ENCODE measurements around the gene CELA2B.

The CELA2B gene

DNA sequence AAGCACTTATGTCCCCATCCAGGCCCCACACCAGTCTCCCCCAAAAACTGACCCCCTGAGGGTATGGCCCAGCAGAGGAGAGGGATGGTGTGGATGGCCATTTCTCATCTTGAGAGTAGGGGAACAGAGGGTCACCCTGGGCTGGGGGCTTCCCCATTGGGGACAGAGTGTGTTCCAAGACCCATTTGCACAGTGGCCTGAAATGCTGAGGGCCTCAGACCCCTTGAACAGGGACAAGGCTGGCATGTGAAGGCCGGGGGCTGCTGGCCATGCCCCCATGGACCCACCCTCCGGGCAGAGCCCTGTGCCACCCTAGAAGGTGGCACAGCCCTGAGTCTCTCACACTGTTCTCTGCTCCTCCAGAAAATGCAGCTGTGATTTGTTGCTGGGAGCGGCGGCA is 29.7 kb upstream of the CELA2B start:
- Histone ChIP-seq H3K36me3 (ENCODE audit: control insufficient read depth in 2 of 2, insufficient read depth in 1 of 2, low read length in 2 of 2) (no peaks in the 10 kb centered on the region), H3K27ac (ENCODE audit: extremely low read depth, low read depth, low read length) (no peak overlapping the region), H3K4me1 (ENCODE audit: control insufficient read depth, insufficient read depth, low read length) (no peaks in the 10 kb centered on the region), H3K4me3 (ENCODE audit: low read depth, low read length) (no peak overlapping the region), H3K9me3 (ENCODE audit: control insufficient read depth, insufficient read depth, low read depth, low read length) (no peaks in the 10 kb centered on the region)
- POLR2A ChIA-PET, result no interaction called here
- TF ChIP-seq ZEB2 (tag by site-specific recombination; IDR thresholded peaks at IDR 0.05) (no peak), ZNF776 (tag by site-specific recombination; IDR thresholded peaks at IDR 0.05; ENCODE audit: borderline replicate concordance) (no peak), ZNF514 (tag by site-specific recombination; IDR thresholded peaks at IDR 0.05) (no peak), SALL2 (tag by site-specific recombination; IDR thresholded peaks at IDR 0.05; ENCODE audit: borderline replicate concordance) (no peak)
- CTCF ChIA-PET, result interaction anchor here (0.5 to 0.6 kb wide), 2 partner anchors 103 to 251 kb away, joined by 3 to 4 read pairs; no protein-coding TSS in a partner anchor

DNA sequence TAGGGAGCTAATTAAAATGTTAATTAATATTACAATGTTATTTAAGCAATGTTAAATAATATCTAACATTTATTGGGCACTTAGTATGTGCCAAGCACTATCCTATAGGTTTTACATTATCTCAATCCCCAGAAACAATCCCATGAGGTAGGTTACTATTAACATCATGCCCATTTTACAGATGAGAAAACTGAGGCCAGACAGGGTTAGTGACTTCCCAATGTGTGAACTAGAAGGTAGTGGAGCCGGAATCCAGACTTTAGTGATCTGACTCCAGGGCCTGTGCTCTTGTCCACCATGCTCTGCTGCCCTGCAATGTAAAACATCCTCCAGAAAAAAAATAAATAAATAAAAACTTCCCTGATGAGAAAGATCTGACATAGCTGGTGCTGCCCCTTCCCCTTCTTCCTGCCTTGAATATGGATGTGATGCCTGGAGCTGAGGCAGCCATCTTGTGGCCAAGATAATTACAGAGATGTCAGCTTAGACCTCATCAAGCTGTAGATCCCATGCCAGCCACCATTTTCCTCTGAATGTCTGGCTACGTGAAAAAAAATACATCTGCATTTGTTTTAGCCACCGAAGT is 26.9 kb upstream of the CELA2B start:
- Histone ChIP-seq H3K4me3 (ENCODE audit: low read depth, low read length) (no peak overlapping the region), H3K4me1 (ENCODE audit: control insufficient read depth, insufficient read depth, low read length) (no peaks in the 10 kb centered on the region), H3K36me3 (ENCODE audit: control insufficient read depth in 2 of 2, insufficient read depth in 1 of 2, low read length in 2 of 2) (no peaks in the 10 kb centered on the region), H3K27ac (ENCODE audit: extremely low read depth, low read depth, low read length) (no peak overlapping the region), H3K9me3 (ENCODE audit: control insufficient read depth, insufficient read depth, low read depth, low read length) (no peaks in the 10 kb centered on the region)
- CTCF ChIA-PET, result interaction anchor here (0.7 kb wide), 2 partner anchors 39 to 125 kb away, joined by 3 read pairs; no protein-coding TSS in a partner anchor
- POLR2A ChIA-PET, result no interaction called here
- TF ChIP-seq KLF10 (tag by site-specific recombination; IDR thresholded peaks at IDR 0.05), result no peak
- TF ChIP-seq, protein P1, sequence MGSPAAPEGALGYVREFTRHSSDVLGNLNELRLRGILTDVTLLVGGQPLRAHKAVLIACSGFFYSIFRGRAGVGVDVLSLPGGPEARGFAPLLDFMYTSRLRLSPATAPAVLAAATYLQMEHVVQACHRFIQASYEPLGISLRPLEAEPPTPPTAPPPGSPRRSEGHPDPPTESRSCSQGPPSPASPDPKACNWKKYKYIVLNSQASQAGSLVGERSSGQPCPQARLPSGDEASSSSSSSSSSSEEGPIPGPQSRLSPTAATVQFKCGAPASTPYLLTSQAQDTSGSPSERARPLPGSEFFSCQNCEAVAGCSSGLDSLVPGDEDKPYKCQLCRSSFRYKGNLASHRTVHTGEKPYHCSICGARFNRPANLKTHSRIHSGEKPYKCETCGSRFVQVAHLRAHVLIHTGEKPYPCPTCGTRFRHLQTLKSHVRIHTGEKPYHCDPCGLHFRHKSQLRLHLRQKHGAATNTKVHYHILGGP (tag by site-specific recombination; IDR thresholded peaks at IDR 0.05), result no peak
- TF ChIP-seq ZNF221 (tag by site-specific recombination; IDR thresholded peaks at IDR 0.05; ENCODE audit: borderline replicate concordance), result no peak
- TF ChIP-seq BCL11B (tag by site-specific recombination; IDR thresholded peaks at IDR 0.05; ENCODE audit: low read depth), result no peak
- TF ChIP-seq GLIS1 (tag by site-specific recombination; IDR thresholded peaks at IDR 0.05), result no peak
- TF ChIP-seq ZEB2 (tag by site-specific recombination; IDR thresholded peaks at IDR 0.05), result no peak
- TF ChIP-seq ZNF202 (tag by site-specific recombination; IDR thresholded peaks at IDR 0.05; ENCODE audit: borderline replicate concordance), result no peak
- TF ChIP-seq ZNF777 (tag by site-specific recombination; IDR thresholded peaks at IDR 0.05; ENCODE audit: borderline replicate concordance), result no peak
- no peak for TF ChIP-seq ZNF558 (tag by site-specific recombination; IDR thresholded peaks at IDR 0.05)
- TF ChIP-seq KLF7 (tag by site-specific recombination; IDR thresholded peaks at IDR 0.05; ENCODE audit: borderline replicate concordance), result no peak
- no peak for TF ChIP-seq PATZ1 (tag by site-specific recombination; IDR thresholded peaks at IDR 0.05)
- no peak for TF ChIP-seq ZNF626 (tag by site-specific recombination; IDR thresholded peaks at IDR 0.05)
- TF ChIP-seq ZNF530 (tag by site-specific recombination; IDR thresholded peaks at IDR 0.05; ENCODE audit: low read depth), result no peak

- Histone ChIP-seq H3K9me3 (ENCODE audit: control insufficient read depth, insufficient read depth, low read depth, low read length) (no peaks in the 10 kb centered on the region), H3K36me3 (ENCODE audit: control insufficient read depth in 2 of 2, insufficient read depth in 1 of 2, low read length in 2 of 2) (no peaks in the 10 kb centered on the region), H3K4me3 (ENCODE audit: low read depth, low read length) (no peak overlapping the region), H3K27ac (ENCODE audit: extremely low read depth, low read depth, low read length) (no peak overlapping the region), H3K4me1 (ENCODE audit: control insufficient read depth, insufficient read depth, low read length) (no peaks in the 10 kb centered on the region)
- ChIA-PET POLR2A (no interaction called here), CTCF (no interaction called here)
- TF ChIP-seq ZNF701 (tag by site-specific recombination; IDR thresholded peaks at IDR 0.05), result no peak
- TF ChIP-seq ZNF138 (tag by site-specific recombination; IDR thresholded peaks at IDR 0.05; ENCODE audit: borderline replicate concordance), result no peak
- TF ChIP-seq EGR2 (tag by site-specific recombination; IDR thresholded peaks at IDR 0.05; ENCODE audit: low read depth), result no peak
- no peak for TF ChIP-seq GLIS1 (tag by site-specific recombination; IDR thresholded peaks at IDR 0.05)
- TF ChIP-seq ZNF580 (tag by site-specific recombination; IDR thresholded peaks at IDR 0.05), result no peak
- no peak for TF ChIP-seq ZNF416 (tag by site-specific recombination; IDR thresholded peaks at IDR 0.05)
- no peak for TF ChIP-seq ZNF707 (tag by site-specific recombination; IDR thresholded peaks at IDR 0.05)
- TF ChIP-seq, protein P2, sequence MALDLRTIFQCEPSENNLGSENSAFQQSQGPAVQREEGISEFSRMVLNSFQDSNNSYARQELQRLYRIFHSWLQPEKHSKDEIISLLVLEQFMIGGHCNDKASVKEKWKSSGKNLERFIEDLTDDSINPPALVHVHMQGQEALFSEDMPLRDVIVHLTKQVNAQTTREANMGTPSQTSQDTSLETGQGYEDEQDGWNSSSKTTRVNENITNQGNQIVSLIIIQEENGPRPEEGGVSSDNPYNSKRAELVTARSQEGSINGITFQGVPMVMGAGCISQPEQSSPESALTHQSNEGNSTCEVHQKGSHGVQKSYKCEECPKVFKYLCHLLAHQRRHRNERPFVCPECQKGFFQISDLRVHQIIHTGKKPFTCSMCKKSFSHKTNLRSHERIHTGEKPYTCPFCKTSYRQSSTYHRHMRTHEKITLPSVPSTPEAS (tag by site-specific recombination; IDR thresholded peaks at IDR 0.05), result no peak
- TF ChIP-seq ZBTB1 (tag by site-specific recombination; IDR thresholded peaks at IDR 0.05), result no peak
- no peak for TF ChIP-seq ZSCAN23 (tag by site-specific recombination; IDR thresholded peaks at IDR 0.05)
- TF ChIP-seq ZNF335 (tag by site-specific recombination; conservative IDR thresholded peaks at IDR 0.05), result no peak
- no peak for TF ChIP-seq PRDM1 (tag by site-specific recombination; IDR thresholded peaks at IDR 0.05)
Measured at GRCh38 chr1:15449567-15449966, 26.3 kb upstream of the CELA2B start.
